GM23338 (cell line): Measurements from ENCODE around the gene NUP88.

ENCODE experiments used
- CTCF ChIP-seq, 2 experiments: fragments of 200-600 bp in 1 of 2; sonication (generic) in 1 of 2; conservative IDR thresholded peaks; 2 replicates each; pipeline versions ENCODE4 v1.5.1 to v1.6.1; 2016 to 2017; ENCODE audit warnings: antibody characterized with exemption in 2 of 2, low read depth in 2 of 2, mild to moderate bottlenecking in 2 of 2, moderate library complexity in 1 of 2
- POLR2AphosphoS5 ChIP-seq: IDR thresholded peaks from 2 replicates; pipeline ENCODE4 v1.6.1; 2016; ENCODE audit warnings: antibody characterized with exemption, low read depth

GRCh38 chr17:5429191-5429887 lies 9.9 kb upstream of the NUP88 start:
- no peak for TF ChIP-seq POLR2AphosphoS5
- TF ChIP-seq CTCF (conservative IDR thresholded peaks at IDR 0.05; ENCODE audit: low read depth in 2 of 2), result no peak
